ENCODE measurements around the gene PSMD9.

- TF ChIP-seq, protein P1, sequence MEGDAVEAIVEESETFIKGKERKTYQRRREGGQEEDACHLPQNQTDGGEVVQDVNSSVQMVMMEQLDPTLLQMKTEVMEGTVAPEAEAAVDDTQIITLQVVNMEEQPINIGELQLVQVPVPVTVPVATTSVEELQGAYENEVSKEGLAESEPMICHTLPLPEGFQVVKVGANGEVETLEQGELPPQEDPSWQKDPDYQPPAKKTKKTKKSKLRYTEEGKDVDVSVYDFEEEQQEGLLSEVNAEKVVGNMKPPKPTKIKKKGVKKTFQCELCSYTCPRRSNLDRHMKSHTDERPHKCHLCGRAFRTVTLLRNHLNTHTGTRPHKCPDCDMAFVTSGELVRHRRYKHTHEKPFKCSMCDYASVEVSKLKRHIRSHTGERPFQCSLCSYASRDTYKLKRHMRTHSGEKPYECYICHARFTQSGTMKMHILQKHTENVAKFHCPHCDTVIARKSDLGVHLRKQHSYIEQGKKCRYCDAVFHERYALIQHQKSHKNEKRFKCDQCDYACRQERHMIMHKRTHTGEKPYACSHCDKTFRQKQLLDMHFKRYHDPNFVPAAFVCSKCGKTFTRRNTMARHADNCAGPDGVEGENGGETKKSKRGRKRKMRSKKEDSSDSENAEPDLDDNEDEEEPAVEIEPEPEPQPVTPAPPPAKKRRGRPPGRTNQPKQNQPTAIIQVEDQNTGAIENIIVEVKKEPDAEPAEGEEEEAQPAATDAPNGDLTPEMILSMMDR (IDR thresholded peaks at IDR 0.05): no peak
- no peak for TF ChIP-seq POLR2AphosphoS5 (IDR thresholded peaks at IDR 0.05; ENCODE audit: low read depth, low read length)
- no peak for TF ChIP-seq REST (IDR thresholded peaks at IDR 0.05; ENCODE audit: insufficient read depth in 1 of 2, low read depth in 2 of 2, low read length in 1 of 2)
- TF ChIP-seq SIN3A (IDR thresholded peaks at IDR 0.05; ENCODE audit: borderline replicate concordance, insufficient read depth, low read depth, low read length): no peak
- no peak for TF ChIP-seq TCF7L2 (IDR thresholded peaks at IDR 0.05; ENCODE audit: low read depth, low read length)
Measured at GRCh38 chr12:121908702-121909101, 20.1 kb downstream of the PSMD9 start.

All from Panc1 (cell line).